SK-N-SH (cell line): ENCODE results near the gene ADGRB2. TPM values are rescaled to one million over a fixed set of nuclear protein-coding genes. Genes with fewer than 3 reads are reported as not detected.

Experiments used
- CTCF ChIA-PET: fragments of 300-600, 350-600 bp; formaldehyde crosslinking; extraction: SDS; loops from one replicate; lab custom pipeline; 2021; lab: Yijun Ruan, JAX
- POLR2A ChIA-PET: fragments of 350-600 bp; sonication (Branson Sonifier 250); formaldehyde crosslinking; extraction: SDS; loops from one replicate; lab custom pipeline; 2020; ENCODE audit warnings: antibody characterized with exemption, inconsistent platforms; lab: Yijun Ruan, JAX
- DNase-seq: peaks from one replicate; pipeline ENCODE4 v3.0.0; 2012
- H2AFZ ChIP-seq: fragments of 200-600 bp; sonication (generic); 2 replicates; pipeline ENCODE4 v1.8.1; 2016; ENCODE audit warnings: antibody characterized with exemption, mild to moderate bottlenecking, low read depth
- H3F3A ChIP-seq: fragments of 200-600 bp; sonication (generic); replicated peaks from 2 replicates; pipeline ENCODE3; 2016; ENCODE audit warnings: antibody characterized with exemption, mild to moderate bottlenecking; ENCODE audit not compliant: insufficient read depth
- H3K27ac ChIP-seq, 2 experiments: fragments of 200-500 bp in 1 of 2; fragments of 200-600 bp in 1 of 2; sonication (Bioruptor generic) in 1 of 2; sonication (generic), shearing (Covaris generic) in 1 of 2; 2 replicates each; pipeline versions ENCODE4 v1.5.1 to v1.6.1; 2014 to 2016; ENCODE audit warnings: low read depth in 2 of 2, inconsistent platforms in 1 of 2, low read length in 1 of 2, mild to moderate bottlenecking in 1 of 2, mixed read lengths in 1 of 2
- H3K27me3 ChIP-seq: fragments of 200-600 bp; sonication (generic), shearing (Covaris generic); 2 replicates; pipeline ENCODE4 v1.6.1; 2016; ENCODE audit warnings: mixed run types; ENCODE audit not compliant: insufficient read depth
- H3K36me3 ChIP-seq, 2 experiments: fragments of 200-500 bp in 1 of 2; fragments of 200-600 bp in 1 of 2; sonication (Bioruptor generic) in 1 of 2; sonication (generic) in 1 of 2; replicated peaks in 1 of 2; 2 replicates each; pipeline versions ENCODE3 to v1.5.1; 2014 to 2016; ENCODE audit warnings: low read length in 1 of 2, mild to moderate bottlenecking in 1 of 2; ENCODE audit not compliant: insufficient read depth in 2 of 2, control insufficient read depth in 1 of 2
- H3K4me1 ChIP-seq, 2 experiments: fragments of 200-500 bp in 1 of 2; fragments of 200-600 bp in 1 of 2; sonication (Bioruptor generic) in 1 of 2; sonication (generic), shearing (Covaris generic) in 1 of 2; 2 replicates each; pipeline versions ENCODE4 v1.5.1 to v1.6.1; 2014 to 2016; ENCODE audit warnings: low read depth in 1 of 2, low read length in 1 of 2, mixed run types in 1 of 2; ENCODE audit not compliant: insufficient read depth in 2 of 2, control insufficient read depth in 1 of 2
- H3K4me2 ChIP-seq: fragments of 200-600 bp; sonication (generic), shearing (Covaris generic); 2 replicates; pipeline ENCODE4 v1.6.1; 2017; ENCODE audit warnings: mixed run types
- H3K4me3 ChIP-seq, 2 experiments: fragments of 200-500 bp in 1 of 2; fragments of 200-600 bp in 1 of 2; sonication (Bioruptor generic) in 1 of 2; sonication (generic), shearing (Covaris generic) in 1 of 2; 2 replicates each; pipeline versions ENCODE4 v1.5.1 to v1.8.1; 2014 to 2016; ENCODE audit warnings: low read depth in 2 of 2, inconsistent platforms in 1 of 2, low read length in 1 of 2, mild to moderate bottlenecking in 1 of 2, mixed read lengths in 1 of 2, moderate library complexity in 1 of 2
- H3K79me2 ChIP-seq: fragments of 200-600 bp; sonication (generic); 2 replicates; pipeline ENCODE4 v1.8.1; 2017; ENCODE audit warnings: mild to moderate bottlenecking; ENCODE audit not compliant: insufficient read depth
- H3K9ac ChIP-seq: fragments of 200-600 bp; sonication (generic); 2 replicates; pipeline ENCODE4 v1.6.1; 2017; ENCODE audit warnings: mixed run types
- H3K9me2 ChIP-seq: fragments of 200-600 bp; sonication (generic); 2 replicates; pipeline ENCODE4 v1.6.1; 2017; ENCODE audit warnings: mixed run types
- H3K9me3 ChIP-seq: fragments of 200-600 bp; sonication (generic); 2 replicates; pipeline ENCODE4 v1.6.1; 2017; ENCODE audit warnings: mixed run types, mild to moderate bottlenecking, moderate library complexity
- H4K20me1 ChIP-seq: fragments of 200-600 bp; sonication (generic); 2 replicates; pipeline ENCODE4 v1.6.1; 2017; ENCODE audit warnings: mild to moderate bottlenecking, mixed run types; ENCODE audit not compliant: insufficient read depth
- CHD2 ChIP-seq: fragments of 150-350 bp; IDR thresholded peaks from 2 replicates; pipeline ENCODE4 v1.6.1; 2018; ENCODE audit warnings: low read length; ENCODE audit not compliant: partially characterized antibody
- EP300 ChIP-seq, 2 experiments: IDR thresholded peaks; 2 replicates each; pipeline versions ENCODE4 v1.4.0 to v1.6.1; 2012; ENCODE audit warnings: borderline replicate concordance in 1 of 2, low read depth in 1 of 2, low read length in 1 of 2
- FOSL2 ChIP-seq: IDR thresholded peaks from 2 replicates; pipeline ENCODE4 v1.4.0; 2012; ENCODE audit warnings: low read depth, mild to moderate bottlenecking, moderate library complexity, borderline replicate concordance
- FOXM1 ChIP-seq: IDR thresholded peaks from 2 replicates; pipeline ENCODE4 v1.4.0; 2012; ENCODE audit warnings: low read depth, mild to moderate bottlenecking
- GABPA ChIP-seq: IDR thresholded peaks from 2 replicates; pipeline ENCODE4 v1.4.0; 2012; ENCODE audit warnings: low read depth, mild to moderate bottlenecking
- GATA2 ChIP-seq: sonication (generic); formaldehyde crosslinking; IDR thresholded peaks from 2 replicates; pipeline ENCODE4 v1.5.0; 2020; ENCODE audit warnings: mild to moderate bottlenecking, missing genetic modification reagents
- JUND ChIP-seq: IDR thresholded peaks from 2 replicates; pipeline ENCODE4 v1.4.0; 2012
- MEF2A ChIP-seq: IDR thresholded peaks from 2 replicates; pipeline ENCODE4 v1.4.0; 2012; ENCODE audit warnings: low read depth, borderline replicate concordance
- MXI1 ChIP-seq: IDR thresholded peaks from 2 replicates; pipeline ENCODE4 v1.6.1; 2012; ENCODE audit warnings: mild to moderate bottlenecking, low read depth, low read length, improper control_type of control experiment
- NFIC ChIP-seq: IDR thresholded peaks from 2 replicates; pipeline ENCODE4 v1.4.0; 2012; ENCODE audit warnings: borderline replicate concordance
- NRF1 ChIP-seq: IDR thresholded peaks from 2 replicates; pipeline ENCODE4 v1.6.1; 2012; ENCODE audit warnings: low read depth, mild to moderate bottlenecking, low read length
- POLR2AphosphoS5 ChIP-seq: IDR thresholded peaks from 2 replicates; pipeline ENCODE4 v1.6.1; 2012; ENCODE audit warnings: low read depth, low read length
- RCOR1 ChIP-seq: fragments of 150-350 bp; IDR thresholded peaks from 2 replicates; pipeline ENCODE4 v1.6.1; 2017; ENCODE audit warnings: antibody characterized with exemption, low read length
- REST ChIP-seq: IDR thresholded peaks from 2 replicates; pipeline ENCODE4 v1.6.1; 2012; ENCODE audit warnings: mild to moderate bottlenecking, low read depth, low read length, moderate library complexity
- RXRA ChIP-seq: IDR thresholded peaks from 2 replicates; pipeline ENCODE4 v1.4.0; 2012; ENCODE audit warnings: low read depth, mild to moderate bottlenecking, borderline replicate concordance
- TAF1 ChIP-seq: IDR thresholded peaks from 2 replicates; pipeline ENCODE4 v1.6.1; 2012; ENCODE audit warnings: low read depth, mild to moderate bottlenecking, low read length, moderate library complexity, borderline replicate concordance
- YY1 ChIP-seq: IDR thresholded peaks from 2 replicates; pipeline ENCODE4 v1.4.0; 2012; ENCODE audit warnings: low read depth, mild to moderate bottlenecking
- WGBS: methylation state at CpG from one replicate; pipeline ENCODE4 v1.1.6; 2017; ENCODE audit warnings: low lambda C conversion rate; 5-methylcytosine and 5-hydroxymethylcytosine counted together
- polyA plus RNA-seq, 3 experiments: library from polyadenylated mRNA; depleted of rRNA; stranded (reverse); fragments of >200 nt; gene quantifications; 2 replicates each; pipeline ENCODE4 v1.2.3, GENCODE V29; 2012
- TF ChIP-seq, protein P1 (sequence below): IDR thresholded peaks from 2 replicates; pipeline ENCODE4; 2012
- TF ChIP-seq, protein P2 (sequence below): IDR thresholded peaks from 2 replicates; pipeline ENCODE4 v1.4.0; 2012; ENCODE audit warnings: low read depth

ADGRB2 gene
- polyA plus RNA-seq, 1 of the 3 experiments (the other 2 are of a cell fraction) = 13.0 TPM

- TF ChIP-seq REST (no peak), FOXM1 (no peak), JUND (no peak), TAF1 (no peak)
- TF ChIP-seq, all 33 proteins: peak for 0
Observed at GRCh38 chr1:31768407-31768907, 4.3 kb upstream of the ADGRB2 start (continued).

- no peak for DNase-seq
- Histone ChIP-seq H3K79me2 (0 out of 2 replicates have a peak, but pooled peaks cover 2% of the 10 kb centered on the region), H2AFZ (no peak overlapping the region), H3K4me2 (no peak overlapping the region), H3K9me2 (no peaks in the 10 kb centered on the region), H3K9me3 (no peaks in the 10 kb centered on the region), H3K27ac (peak overlapping the region in 1 of 2 experiments; percentile 11; a peak in 1 of 4 replicates), H3K9ac (no peak overlapping the region), H3F3A (peaks cover 5% of the 10 kb centered on the region), H3K36me3 (no peaks in the 10 kb centered on the region), H4K20me1 (peaks cover 1% of the 10 kb centered on the region; the same call in 1 of the 2 replicates), H3K27me3 (no peaks in the 10 kb centered on the region), H3K4me3 (no peak overlapping the region), H3K4me1 (peaks cover 2 to 81% of the 10 kb centered on the region in 2 experiments)
- 81% methylated on average over 7 of the region's 7 CpGs for WGBS
- ChIA-PET POLR2A (interaction anchor here (6.5 kb wide), 1 partner anchor 16 kb away, joined by 58 read pairs; no protein-coding TSS in a partner anchor), CTCF (interaction anchor here (0.6 to 25.0 kb wide), 7 partner anchors 9 to 202 kb away, joined by 3 to 707 read pairs (median 3); no protein-coding TSS in a partner anchor)
- TF ChIP-seq YY1 = no peak
- TF ChIP-seq NRF1 = no peak
- TF ChIP-seq FOSL2 = no peak
- TF ChIP-seq GABPA = no peak
- no peak for TF ChIP-seq POLR2AphosphoS5
- TF ChIP-seq EP300 (IDR thresholded peaks at IDR 0.05; ENCODE audit: borderline replicate concordance in 1 of 2, low read depth in 1 of 2, low read length in 1 of 2) = no peak
- no peak for TF ChIP-seq RCOR1
- TF ChIP-seq FOXM1 = no peak
- TF ChIP-seq MXI1 = no peak
- TF ChIP-seq MEF2A = no peak
- TF ChIP-seq, protein P1, sequence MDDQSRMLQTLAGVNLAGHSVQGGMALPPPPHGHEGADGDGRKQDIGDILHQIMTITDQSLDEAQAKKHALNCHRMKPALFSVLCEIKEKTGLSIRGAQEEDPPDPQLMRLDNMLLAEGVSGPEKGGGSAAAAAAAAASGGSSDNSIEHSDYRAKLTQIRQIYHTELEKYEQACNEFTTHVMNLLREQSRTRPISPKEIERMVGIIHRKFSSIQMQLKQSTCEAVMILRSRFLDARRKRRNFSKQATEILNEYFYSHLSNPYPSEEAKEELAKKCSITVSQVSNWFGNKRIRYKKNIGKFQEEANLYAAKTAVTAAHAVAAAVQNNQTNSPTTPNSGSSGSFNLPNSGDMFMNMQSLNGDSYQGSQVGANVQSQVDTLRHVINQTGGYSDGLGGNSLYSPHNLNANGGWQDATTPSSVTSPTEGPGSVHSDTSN = no peak
- TF ChIP-seq JUND = no peak
- no peak for TF ChIP-seq NFIC
- TF ChIP-seq REST = no peak
- no peak for TF ChIP-seq RXRA
- TF ChIP-seq GATA2 = no peak
- no peak for TF ChIP-seq CHD2
- TF ChIP-seq, protein P2, sequence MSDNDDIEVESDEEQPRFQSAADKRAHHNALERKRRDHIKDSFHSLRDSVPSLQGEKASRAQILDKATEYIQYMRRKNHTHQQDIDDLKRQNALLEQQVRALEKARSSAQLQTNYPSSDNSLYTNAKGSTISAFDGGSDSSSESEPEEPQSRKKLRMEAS = no peak
Observed at GRCh38 chr1:31767225-31767624, 3.1 kb upstream of the ADGRB2 start.
